ENCODE results near the gene CD247. TPM values are rescaled to one million over a fixed set of nuclear protein-coding genes. Genes with fewer than 3 reads are reported as not detected.

Gene CD247
- total and polyA plus RNA-seq, 2 of the 4 experiments (the other 2 are of a cell fraction) = not detected

- no peak overlapping the region for H2AFZ ChIP-seq (replicated peaks; ENCODE audit: low read length, poor library complexity)
- no peak overlapping the region for H2BK120ac ChIP-seq (ENCODE audit: low read depth, low read length)
- no peaks in the 10 kb centered on the region; the same call in 1 of the 2 replicates for H3K27me3 ChIP-seq (ENCODE audit: control insufficient read depth, insufficient read depth, low read length)
- no peaks in the 10 kb centered on the region for H3K9me1 ChIP-seq (ENCODE audit: insufficient read depth, low read length)
- H4K20me1 ChIP-seq (ENCODE audit: insufficient read depth, low read length) = no peaks in the 10 kb centered on the region
- no TSS peak for BruUV-seq (replicated peaks)
- ChIA-PET POLR2A (ENCODE audit: unreplicated experiment) (interaction anchor here (0.6 kb wide), 1 partner anchor 208 kb away, joined by 15 read pairs; no protein-coding TSS in a partner anchor), CTCF (interaction anchor here (0.6 to 1.0 kb wide), 2 partner anchors 50 to 160 kb away, joined by 3 read pairs; no protein-coding TSS in a partner anchor)
- no peaks in the 10 kb centered on the region for H3K9me3 ChIP-seq (ENCODE audit: control insufficient read depth, insufficient read depth, low read length)
- no peak overlapping the region for H2BK15ac ChIP-seq (ENCODE audit: low read depth, low read length)
- H3K18ac ChIP-seq (ENCODE audit: low read depth, low read length) = no peak overlapping the region
- no peak overlapping the region for H2BK5ac ChIP-seq (ENCODE audit: low read depth, low read length, poor library complexity, severe bottlenecking)
- H4K8ac ChIP-seq (ENCODE audit: low read depth in 2 of 2, low read length in 2 of 2) = no peak overlapping the region
- dilution Hi-C loops (cut with HindIII; ENCODE audit: low sequenced_read_pairs, unreplicated experiment) (loop anchor here (25.0 kb wide), 1 partner anchor 166 kb away; no protein-coding TSS in a partner anchor), in situ Hi-C loops (cut with MboI; ENCODE audit: low sequenced_read_pairs) (loop anchor here (10.0 kb wide), 1 partner anchor 56 kb away; no protein-coding TSS in a partner anchor), intact Hi-C loops (cut with micrococcal nuclease) (no loop called here)
- H4K5ac ChIP-seq (ENCODE audit: low read depth, low read length) = no peak overlapping the region
- ATAC-seq (ENCODE audit: low read depth) = no peak
- no peak overlapping the region for H3K9ac ChIP-seq (ENCODE audit: low read depth, low read length)
- no peak overlapping the region for H3K4me3 ChIP-seq (ENCODE audit: insufficient read depth, low read depth, low read length)
- H3K36me3 ChIP-seq (ENCODE audit: control insufficient read depth, insufficient read depth, low read length) = no peaks in the 10 kb centered on the region
- no peaks in the 10 kb centered on the region; the same call in 1 of the 2 replicates for H3K4me1 ChIP-seq (ENCODE audit: control insufficient read depth, insufficient read depth, low read length)
- no peak overlapping the region for H2BK20ac ChIP-seq (ENCODE audit: low read depth, low read length)
- no peak overlapping the region for H3K23ac ChIP-seq (ENCODE audit: low read depth, low read length)
- H3K27ac ChIP-seq (ENCODE audit: insufficient read depth, low read length) = no peak overlapping the region
- H3K4me2 ChIP-seq (ENCODE audit: low read depth, low read length) = no peak overlapping the region
- no peak overlapping the region for H2AK9ac ChIP-seq (replicated peaks; ENCODE audit: low read depth, low read length, poor library complexity)
- 80% methylated on average over 1 of the region's 2 CpGs; no CpG with 5 or more reads in 1 of the 2 experiments for WGBS, 2 experiments (ENCODE audit: extremely low coverage in 2 of 2, insufficient read length in 1 of 2)
- H3K14ac ChIP-seq (replicated peaks; ENCODE audit: low read depth, low read length) = no peak overlapping the region
- H4K91ac ChIP-seq (ENCODE audit: insufficient read depth, low read depth, low read length) = no peak overlapping the region
- TF ChIP-seq USF2 (IDR thresholded peaks at IDR 0.05; ENCODE audit: low read depth, low read length) (no peak), MAFK (IDR thresholded peaks at IDR 0.05; ENCODE audit: low read depth, low read length) (no peak), CHD1 (IDR thresholded peaks at IDR 0.05; ENCODE audit: low read depth, low read length) (no peak), ELK1 (IDR thresholded peaks at IDR 0.05; ENCODE audit: borderline replicate concordance, low read depth, low read length) (no peak), NFE2L2 (IDR thresholded peaks at IDR 0.05; ENCODE audit: low read depth, low read length) (no peak), RCOR1 (IDR thresholded peaks at IDR 0.05; ENCODE audit: insufficient replicate concordance, low read length) (no peak), SMC3 (IDR thresholded peaks at IDR 0.05; ENCODE audit: low read depth, low read length) (no peak), MAZ (IDR thresholded peaks at IDR 0.05; ENCODE audit: borderline replicate concordance, low read depth, low read length) (no peak), CEBPB (IDR thresholded peaks at IDR 0.05; ENCODE audit: low read depth, low read length) (no peak)
- TF ChIP-seq, protein P1, sequence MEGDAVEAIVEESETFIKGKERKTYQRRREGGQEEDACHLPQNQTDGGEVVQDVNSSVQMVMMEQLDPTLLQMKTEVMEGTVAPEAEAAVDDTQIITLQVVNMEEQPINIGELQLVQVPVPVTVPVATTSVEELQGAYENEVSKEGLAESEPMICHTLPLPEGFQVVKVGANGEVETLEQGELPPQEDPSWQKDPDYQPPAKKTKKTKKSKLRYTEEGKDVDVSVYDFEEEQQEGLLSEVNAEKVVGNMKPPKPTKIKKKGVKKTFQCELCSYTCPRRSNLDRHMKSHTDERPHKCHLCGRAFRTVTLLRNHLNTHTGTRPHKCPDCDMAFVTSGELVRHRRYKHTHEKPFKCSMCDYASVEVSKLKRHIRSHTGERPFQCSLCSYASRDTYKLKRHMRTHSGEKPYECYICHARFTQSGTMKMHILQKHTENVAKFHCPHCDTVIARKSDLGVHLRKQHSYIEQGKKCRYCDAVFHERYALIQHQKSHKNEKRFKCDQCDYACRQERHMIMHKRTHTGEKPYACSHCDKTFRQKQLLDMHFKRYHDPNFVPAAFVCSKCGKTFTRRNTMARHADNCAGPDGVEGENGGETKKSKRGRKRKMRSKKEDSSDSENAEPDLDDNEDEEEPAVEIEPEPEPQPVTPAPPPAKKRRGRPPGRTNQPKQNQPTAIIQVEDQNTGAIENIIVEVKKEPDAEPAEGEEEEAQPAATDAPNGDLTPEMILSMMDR (conservative IDR thresholded peaks at IDR 0.05; ENCODE audit: low read depth, low read length) = no peak
- no peak overlapping the region for H2AK5ac ChIP-seq (ENCODE audit: low read depth, low read length)
- no peaks in the 10 kb centered on the region for H3K79me1 ChIP-seq (ENCODE audit: low read depth in 1 of 2, low read length in 2 of 2)
- no peak for DNase-seq
- no peak overlapping the region for H3K4ac ChIP-seq (ENCODE audit: low read depth, low read length)
- H3K56ac ChIP-seq (ENCODE audit: extremely low read depth, insufficient read depth, low read length) = no peak overlapping the region
Observed at GRCh38 chr1:167428395-167428794, 89.9 kb downstream of the CD247 start.
